Measurements from ENCODE around the gene QSOX1.

- no peak for TF ChIP-seq POLR2A (IDR thresholded peaks at IDR 0.05)
- TF ChIP-seq, protein P1, sequence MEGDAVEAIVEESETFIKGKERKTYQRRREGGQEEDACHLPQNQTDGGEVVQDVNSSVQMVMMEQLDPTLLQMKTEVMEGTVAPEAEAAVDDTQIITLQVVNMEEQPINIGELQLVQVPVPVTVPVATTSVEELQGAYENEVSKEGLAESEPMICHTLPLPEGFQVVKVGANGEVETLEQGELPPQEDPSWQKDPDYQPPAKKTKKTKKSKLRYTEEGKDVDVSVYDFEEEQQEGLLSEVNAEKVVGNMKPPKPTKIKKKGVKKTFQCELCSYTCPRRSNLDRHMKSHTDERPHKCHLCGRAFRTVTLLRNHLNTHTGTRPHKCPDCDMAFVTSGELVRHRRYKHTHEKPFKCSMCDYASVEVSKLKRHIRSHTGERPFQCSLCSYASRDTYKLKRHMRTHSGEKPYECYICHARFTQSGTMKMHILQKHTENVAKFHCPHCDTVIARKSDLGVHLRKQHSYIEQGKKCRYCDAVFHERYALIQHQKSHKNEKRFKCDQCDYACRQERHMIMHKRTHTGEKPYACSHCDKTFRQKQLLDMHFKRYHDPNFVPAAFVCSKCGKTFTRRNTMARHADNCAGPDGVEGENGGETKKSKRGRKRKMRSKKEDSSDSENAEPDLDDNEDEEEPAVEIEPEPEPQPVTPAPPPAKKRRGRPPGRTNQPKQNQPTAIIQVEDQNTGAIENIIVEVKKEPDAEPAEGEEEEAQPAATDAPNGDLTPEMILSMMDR (IDR thresholded peaks at IDR 0.05) = no peak
Measured at GRCh38 chr1:180194546-180195207, 40.0 kb downstream of the QSOX1 start.

All from transverse colon (tissue), 3 donors.